Mucosa of gallbladder (tissue), 1 donor: ENCODE data around the gene TCF12. TPM values are rescaled to one million over a fixed set of nuclear protein-coding genes. Genes with fewer than 3 reads are reported as not detected.

Experiments
- DNase-seq: peaks from one replicate; pipeline ENCODE4 v3.0.0-alpha.2; 2020; ENCODE audit warnings: low spot score
- total RNA-seq: library from RNA; stranded (reverse); gene quantifications from one replicate; pipeline ENCODE4 v1.2.1, GENCODE V29; 2021
- donor health status: DM: no; HTN: no; CAD: no.

The TCF12 gene
- total RNA-seq, 1 donor from 2014 or later: 112 TPM

GRCh38 chr15:57017024-57017423 lies 98.6 kb downstream of the TCF12 start:
- no peak for DNase-seq

- DNase-seq: no peak
Observed at GRCh38 chr15:57018151-57018550, 99.7 kb downstream of the TCF12 start.

- no peak for DNase-seq
Observed at GRCh38 chr15:57019496-57020160, 101.2 kb downstream of the TCF12 start.

- no peak for DNase-seq
Observed at GRCh38 chr15:57025264-57025926, 107.0 kb downstream of the TCF12 start.

GRCh38 chr15:57026016-57026592 lies 107.7 kb downstream of the TCF12 start:
- no peak for DNase-seq

GRCh38 chr15:57027596-57027995 lies 109.2 kb downstream of the TCF12 start:
- no peak for DNase-seq

- no peak for DNase-seq
Observed at GRCh38 chr15:57028176-57028575, 109.7 kb downstream of the TCF12 start.

GRCh38 chr15:57030011-57030410 lies 111.6 kb downstream of the TCF12 start:
- no peak for DNase-seq

- no peak for DNase-seq
Observed at GRCh38 chr15:57031082-57031481, 112.6 kb downstream of the TCF12 start.

GRCh38 chr15:57031605-57032004 lies 113.2 kb downstream of the TCF12 start:
- DNase-seq: peak; percentile 23

- DNase-seq: no peak
Observed at GRCh38 chr15:57032338-57032737, 113.9 kb downstream of the TCF12 start.

GRCh38 chr15:57033715-57034439 lies 115.4 kb downstream of the TCF12 start:
- DNase-seq: no peak

GRCh38 chr15:57034613-57035012 lies 116.2 kb downstream of the TCF12 start:
- DNase-seq: no peak

GRCh38 chr15:57035664-57036063 lies 117.2 kb downstream of the TCF12 start:
- no peak for DNase-seq

GRCh38 chr15:57036352-57036751 lies 117.9 kb downstream of the TCF12 start:
- no peak for DNase-seq

GRCh38 chr15:57037548-57037947 lies 119.1 kb downstream of the TCF12 start:
- no peak for DNase-seq

- no peak for DNase-seq
Observed at GRCh38 chr15:57038040-57038439, 119.6 kb downstream of the TCF12 start.

- DNase-seq: no peak
Observed at GRCh38 chr15:57038496-57038895, 120.1 kb downstream of the TCF12 start.

GRCh38 chr15:57041416-57041815 lies 123.0 kb downstream of the TCF12 start:
- DNase-seq: no peak

- no peak for DNase-seq
Observed at GRCh38 chr15:57044072-57044702, 125.7 kb downstream of the TCF12 start.

GRCh38 chr15:57044970-57045369 lies 126.5 kb downstream of the TCF12 start:
- no peak for DNase-seq

GRCh38 chr15:57045741-57046382 lies 127.4 kb downstream of the TCF12 start:
- no peak for DNase-seq
